Measurements from ENCODE around the gene EPM2A.
"Not testable (repeated sequence)": the region's sequence is repeated elsewhere in the genome, so short reads cannot be mapped to it uniquely, and the experiment has no call there.

The EPM2A gene

GRCh38 chr6:145735356-145736165 lies at the start of gene EPM2A:
Gene EPM2A (minus strand): TSS chr6:145735520. CDS start chr6:145735498, 22 bp downstream.
- ATAC-seq = peak; percentile 67 to 72

GRCh38 chr6:145784683-145785082 lies 49.4 kb upstream of the EPM2A start:
- ATAC-seq = no peak

- no peak for ATAC-seq
Measured at GRCh38 chr6:145783796-145784195, 48.5 kb upstream of the EPM2A start.

GRCh38 chr6:145772846-145773245 lies 37.5 kb upstream of the EPM2A start:
- ATAC-seq = no peak

GRCh38 chr6:145765449-145765848 lies 30.1 kb upstream of the EPM2A start:
- ATAC-seq = no peak

GRCh38 chr6:145763742-145764141 lies 28.4 kb upstream of the EPM2A start:
- no peak for ATAC-seq

GRCh38 chr6:145761584-145761983 lies 26.3 kb upstream of the EPM2A start:
- no peak for ATAC-seq

GRCh38 chr6:145758113-145758512 lies 22.8 kb upstream of the EPM2A start:
- no peak for ATAC-seq

- ATAC-seq = no peak
Measured at GRCh38 chr6:145756170-145756662, 20.9 kb upstream of the EPM2A start.

GRCh38 chr6:145755682-145756081 lies 20.4 kb upstream of the EPM2A start:
- ATAC-seq = no peak

- ATAC-seq = no peak
Measured at GRCh38 chr6:145752638-145753037, 17.3 kb upstream of the EPM2A start.

GRCh38 chr6:145749632-145750031 lies 14.3 kb upstream of the EPM2A start:
- ATAC-seq = peak; percentile 53 to 77

- ATAC-seq = no peak
Measured at GRCh38 chr6:145745861-145746260, 10.5 kb upstream of the EPM2A start.

GRCh38 chr6:145744619-145745018 lies 9.3 kb upstream of the EPM2A start:
- no peak for ATAC-seq

GRCh38 chr6:145743332-145743731 lies 8.0 kb upstream of the EPM2A start:
- ATAC-seq = no peak

- ATAC-seq = not testable (repeated sequence)
Measured at GRCh38 chr6:145742472-145742871, 7.2 kb upstream of the EPM2A start.

GRCh38 chr6:145739685-145740084 lies 4.4 kb upstream of the EPM2A start:
- ATAC-seq = not testable (repeated sequence)

- ATAC-seq = no peak
Measured at GRCh38 chr6:145738265-145738664, 2.9 kb upstream of the EPM2A start.

GRCh38 chr6:145736661-145737144 lies 1.4 kb upstream of the EPM2A start:
- ATAC-seq = no peak

- ATAC-seq = peak; percentile 76 to 79
Measured at GRCh38 chr6:145734486-145735355, 599 bp downstream of the EPM2A start.

GRCh38 chr6:145733810-145734209 lies 1.5 kb downstream of the EPM2A start:
- ATAC-seq = no peak

GRCh38 chr6:145733207-145733606 lies 2.1 kb downstream of the EPM2A start:
- no peak for ATAC-seq

GRCh38 chr6:145731447-145731846 lies 3.9 kb downstream of the EPM2A start:
- ATAC-seq = no peak
